Parathyroid adenoma (tissue), 2 donors: ENCODE measurements around the gene CLRN3.

ENCODE experiments used
- H2AFZ ChIP-seq: fragments of 300-600 bp; sonication (generic); one replicate; pipeline ENCODE4 v1.7.0; 2017; ENCODE audit warnings: antibody characterized with exemption, mild to moderate bottlenecking
- H3K27ac ChIP-seq: fragments of 300-600 bp; sonication (generic); one replicate; pipeline ENCODE4 v1.7.0; 2017
- H3K27me3 ChIP-seq: fragments of 300-600 bp; sonication (generic); one replicate; pipeline ENCODE4 v1.7.0; 2017; ENCODE audit warnings: low read length; ENCODE audit not compliant: control insufficient read depth, insufficient read depth
- H3K36me3 ChIP-seq: fragments of 300-600 bp; sonication (generic); one replicate; pipeline ENCODE4 v1.7.0; 2017; ENCODE audit warnings: low read length; ENCODE audit not compliant: control insufficient read depth, insufficient read depth
- H3K4me1 ChIP-seq: fragments of 300-600 bp; sonication (generic); one replicate; pipeline ENCODE4 v1.7.0; 2017; ENCODE audit warnings: control low read depth
- H3K4me2 ChIP-seq: fragments of 300-600 bp; sonication (generic); one replicate; pipeline ENCODE4 v1.7.0; 2017; ENCODE audit warnings: low read length
- H3K4me3 ChIP-seq: fragments of 300-600 bp; sonication (generic); one replicate; pipeline ENCODE4 v1.7.0; 2017; ENCODE audit warnings: low read depth, low read length
- H3K79me2 ChIP-seq: fragments of 300-600 bp; sonication (generic); one replicate; pipeline ENCODE4 v1.7.0; 2017; ENCODE audit warnings: control low read depth
- H3K9ac ChIP-seq: fragments of 300-600 bp; sonication (generic); one replicate; pipeline ENCODE4 v1.7.0; 2017; ENCODE audit warnings: mild to moderate bottlenecking
- H3K9me3 ChIP-seq: fragments of 300-600 bp; sonication (generic); one replicate; pipeline ENCODE4 v1.7.0; 2017; ENCODE audit warnings: low read length; ENCODE audit not compliant: control insufficient read depth
- CTCF ChIP-seq: fragments of 300-600 bp; sonication (generic); IDR thresholded peaks from one replicate; pipeline ENCODE4 v1.7.0; 2017; ENCODE audit warnings: antibody characterized with exemption, mild to moderate bottlenecking
- donor health status: primary hyperparathyroidism.

CLRN3 gene

GRCh38 chr10:127922675-127923366, 30.1 kb upstream of the CLRN3 start:
- Histone ChIP-seq H3K27ac (no peak overlapping the region), H3K36me3 (no peaks in the 10 kb centered on the region), H3K4me2 (no peak overlapping the region), H3K9me3 (no peaks in the 10 kb centered on the region), H3K4me3 (no peak overlapping the region), H2AFZ (no peak overlapping the region), H3K79me2 (no peaks in the 10 kb centered on the region), H3K27me3 (no peaks in the 10 kb centered on the region), H3K4me1 (no peaks in the 10 kb centered on the region), H3K9ac (no peak overlapping the region)
- TF ChIP-seq CTCF = no peak

DNA sequence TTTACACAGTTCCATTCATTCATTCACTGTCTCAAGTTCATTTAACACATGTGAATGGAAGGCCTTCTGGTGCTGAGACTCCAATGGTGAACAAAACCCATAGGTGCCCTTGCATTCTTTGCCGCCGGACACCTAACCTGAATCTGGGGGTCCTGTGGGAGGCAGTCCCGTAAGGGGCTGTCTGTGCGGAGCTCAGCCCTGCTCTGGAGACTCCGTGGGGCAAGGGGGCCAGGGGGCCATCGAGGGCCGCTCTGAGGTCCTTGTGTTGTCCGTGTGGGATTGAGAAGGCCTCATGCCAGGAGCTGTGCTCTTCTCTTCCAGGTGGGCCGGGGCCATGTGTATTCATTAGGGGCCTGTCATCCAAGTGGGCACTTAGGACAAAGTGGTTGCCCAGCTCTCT, 29.5 kb upstream of the CLRN3 start:
- no peak for TF ChIP-seq CTCF
- Histone ChIP-seq H3K4me1 (no peaks in the 10 kb centered on the region), H3K27ac (no peak overlapping the region)

GRCh38 chr10:127921753-127922145, 29.0 kb upstream of the CLRN3 start:
- Histone ChIP-seq H3K9ac (no peak overlapping the region), H3K9me3 (no peaks in the 10 kb centered on the region), H3K4me2 (no peak overlapping the region), H3K79me2 (no peaks in the 10 kb centered on the region), H3K27me3 (no peaks in the 10 kb centered on the region), H3K36me3 (no peaks in the 10 kb centered on the region), H3K27ac (no peak overlapping the region), H3K4me1 (no peaks in the 10 kb centered on the region), H2AFZ (no peak overlapping the region), H3K4me3 (no peak overlapping the region)
- TF ChIP-seq CTCF = no peak

More for the DNA sequence above, 29.5 kb upstream of the CLRN3 start:
- no peak overlapping the region for H3K4me2 ChIP-seq
- no peaks in the 10 kb centered on the region for H3K27me3 ChIP-seq
- no peak overlapping the region for H3K9ac ChIP-seq
- no peaks in the 10 kb centered on the region for H3K79me2 ChIP-seq
- no peak overlapping the region for H3K4me3 ChIP-seq
- H3K9me3 ChIP-seq = no peaks in the 10 kb centered on the region
- H3K36me3 ChIP-seq = no peaks in the 10 kb centered on the region
- no peak overlapping the region for H2AFZ ChIP-seq

- Histone ChIP-seq H3K9me3 (no peaks in the 10 kb centered on the region), H2AFZ (no peak overlapping the region), H3K4me2 (no peak overlapping the region), H3K79me2 (no peaks in the 10 kb centered on the region), H3K4me1 (no peaks in the 10 kb centered on the region), H3K36me3 (no peaks in the 10 kb centered on the region), H3K27ac (no peak overlapping the region), H3K9ac (no peak overlapping the region), H3K4me3 (no peak overlapping the region), H3K27me3 (no peaks in the 10 kb centered on the region)
- TF ChIP-seq CTCF = no peak
Measured at GRCh38 chr10:127921075-127921752, 28.5 kb upstream of the CLRN3 start.
